GM18858 (cell line): Measurements from ENCODE around the gene MGAT1.
A peak's percentile ranks its signal among the peaks of the same experiment; 100 is the strongest.

Experiments used
- ATAC-seq: cut with Tn5 transposase; IDR thresholded peaks from one replicate; pipeline ENCODE4 v1.9.1; 2021; ENCODE audit not compliant: unreplicated experiment

The MGAT1 gene

DNA sequence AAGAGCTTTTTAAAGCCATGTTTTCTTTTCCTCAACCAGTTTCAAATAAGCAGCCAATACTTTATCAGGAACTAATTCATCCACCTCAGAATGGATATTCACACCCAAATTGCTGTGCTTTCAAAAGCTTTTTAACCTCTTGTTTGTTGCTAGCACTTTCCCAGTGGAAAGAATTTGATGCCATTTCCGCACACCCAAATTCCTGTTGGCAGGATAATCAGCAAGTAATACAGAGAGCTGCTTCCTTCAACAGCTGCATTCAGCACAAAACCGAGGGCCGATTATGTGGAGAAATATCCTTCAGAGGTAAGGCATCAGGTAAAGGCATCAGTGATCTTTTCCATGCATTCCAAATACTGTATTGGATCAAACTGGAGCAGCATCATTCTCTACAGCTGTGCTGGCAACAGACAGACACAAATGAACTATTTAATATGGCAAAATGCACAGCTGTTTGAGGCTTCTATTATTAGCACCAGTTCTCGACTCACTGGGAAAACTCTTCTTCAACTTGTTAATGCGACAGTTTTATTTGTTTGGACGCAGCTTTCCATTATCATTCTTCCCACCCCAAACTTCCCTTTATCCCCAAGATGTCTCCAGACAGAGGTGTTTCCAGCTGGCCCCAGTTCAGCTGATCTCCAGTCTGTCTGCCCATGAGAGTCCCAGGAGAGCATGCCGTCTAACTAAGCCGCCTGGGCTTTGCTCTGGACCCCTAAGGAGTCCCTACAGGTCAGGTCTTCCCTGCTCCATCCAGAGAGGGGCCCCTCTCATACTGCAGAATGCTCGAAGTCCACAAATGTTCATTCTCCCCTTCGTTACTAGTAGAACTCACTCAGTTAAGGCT is 22.2 kb upstream of the MGAT1 start:
- no peak for ATAC-seq

DNA sequence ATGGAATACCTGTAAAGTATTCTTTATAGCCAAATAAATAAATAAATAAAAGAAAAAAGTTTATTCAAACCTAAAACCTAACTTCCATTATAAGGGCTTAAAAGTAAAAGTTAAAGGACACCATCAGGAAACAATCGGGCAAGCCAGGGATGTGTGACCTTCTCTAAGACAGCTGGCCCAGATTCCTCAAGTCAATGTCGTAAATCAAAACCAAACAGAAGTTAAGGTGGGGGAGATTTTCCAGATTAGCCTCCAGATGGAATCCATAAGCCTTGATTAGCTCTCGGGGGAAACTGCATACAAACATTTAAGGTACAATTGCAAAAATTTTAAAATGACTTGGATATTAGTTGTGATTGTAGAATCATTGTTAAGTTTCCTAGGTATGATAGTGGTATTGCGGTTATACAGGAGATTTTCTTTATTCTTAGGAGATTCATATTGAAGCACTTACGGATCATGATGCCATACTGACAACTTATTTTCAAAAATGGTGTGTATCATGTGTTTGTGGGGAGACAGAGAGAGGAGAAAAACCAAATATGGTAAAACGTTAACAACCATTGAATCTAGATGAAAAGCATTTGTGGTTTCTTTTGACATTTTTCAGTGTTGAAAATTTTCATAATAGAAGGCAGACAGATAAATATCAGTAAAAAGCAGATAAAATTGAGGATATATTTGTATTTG is 21.5 kb upstream of the MGAT1 start:
- ATAC-seq, result no peak

DNA sequence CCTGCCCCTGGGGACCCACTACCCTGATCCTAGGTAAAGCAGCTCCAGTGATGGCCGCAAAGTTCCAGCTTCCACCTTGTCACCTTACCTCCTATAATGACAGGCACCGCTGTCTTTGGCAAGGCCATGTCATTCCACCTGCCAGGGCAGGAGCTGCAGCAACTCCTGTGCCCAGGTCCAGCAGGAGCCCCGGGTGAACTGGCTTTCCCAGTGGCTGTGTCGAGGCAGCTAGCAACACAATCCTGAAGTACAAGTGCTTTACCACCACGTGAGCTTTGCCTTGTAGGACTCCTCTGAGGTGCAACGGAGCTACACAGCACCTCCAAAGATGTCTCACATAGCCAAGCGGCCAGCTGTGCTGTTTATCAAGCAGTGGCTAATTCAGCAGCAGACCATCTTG is 20.7 kb upstream of the MGAT1 start:
- ATAC-seq, result no peak

DNA sequence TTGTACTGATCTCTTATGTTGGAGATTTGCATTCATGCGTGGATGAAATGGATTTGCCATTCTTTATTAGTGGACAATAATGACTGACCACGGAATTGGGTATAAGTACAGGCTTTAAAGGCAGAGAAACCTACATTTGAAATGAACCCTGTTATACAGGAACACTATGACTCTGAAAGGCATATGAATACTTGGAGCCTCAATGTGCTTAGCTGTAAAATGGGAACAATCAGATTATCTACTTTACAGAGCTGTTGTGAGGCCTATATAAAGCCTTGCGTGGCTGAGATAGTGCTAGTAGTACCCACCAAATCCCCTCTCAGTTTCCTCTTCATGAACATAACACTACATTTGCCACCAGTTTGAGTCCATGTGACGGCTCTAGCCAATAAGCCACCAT is 18.9 kb upstream of the MGAT1 start:
- ATAC-seq, result no peak

DNA sequence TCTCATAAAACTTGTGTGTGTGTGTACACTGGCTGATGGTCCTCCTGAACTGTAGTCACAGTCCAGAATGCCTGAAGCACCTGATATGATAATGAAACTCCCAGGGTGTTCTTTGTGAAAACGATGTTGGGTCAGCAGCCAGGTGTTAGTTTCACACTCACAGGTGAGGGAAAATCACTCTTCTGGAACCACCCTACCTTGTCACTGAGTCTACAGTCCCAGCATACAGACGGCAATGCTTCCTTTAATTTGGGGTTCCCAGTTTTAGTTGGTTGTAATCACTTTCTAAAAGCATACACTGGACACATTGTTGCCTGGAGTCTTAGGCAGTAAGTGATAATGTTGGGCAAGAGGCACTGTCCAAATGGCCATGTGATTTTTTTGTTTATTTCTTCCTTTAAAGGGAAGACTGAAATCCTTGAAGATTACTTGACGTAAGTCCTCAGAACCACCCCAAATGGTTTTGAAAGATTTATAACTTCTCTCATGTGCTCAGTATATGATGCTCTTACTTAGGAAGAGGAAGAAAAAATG is 18.2 kb upstream of the MGAT1 start:
- peak; percentile 74 for ATAC-seq

DNA sequence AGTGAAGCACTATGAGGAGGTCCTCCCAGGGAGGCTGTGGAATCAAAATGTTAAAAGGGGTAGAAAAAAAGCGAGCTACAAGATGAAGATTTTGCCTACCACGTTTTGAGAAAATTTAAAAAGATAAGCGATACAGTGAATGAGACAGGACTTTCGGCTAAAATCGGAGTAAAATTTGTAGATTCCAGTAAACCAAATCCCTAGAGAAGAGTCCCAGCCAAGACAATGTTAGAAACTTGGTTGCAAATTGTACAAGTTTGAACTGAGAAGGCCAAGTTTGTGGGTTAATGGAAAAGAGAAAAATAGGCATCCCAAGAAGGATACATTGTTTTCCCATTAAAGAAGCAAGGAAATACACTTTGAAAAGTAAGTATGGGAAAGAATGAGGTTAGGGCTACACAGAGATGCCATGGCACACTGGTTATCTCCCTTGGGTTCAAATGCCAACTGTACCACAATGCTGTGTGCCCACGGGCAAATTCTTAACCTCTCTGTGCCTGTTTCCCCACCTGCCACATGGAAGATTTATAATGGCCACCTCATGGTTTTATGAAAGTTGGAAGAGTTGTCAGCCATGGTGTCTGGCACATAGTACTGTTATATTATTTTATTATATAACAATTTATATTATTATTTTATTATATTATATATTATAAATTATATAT is 16.2 kb upstream of the MGAT1 start:
- ATAC-seq, result no peak

DNA sequence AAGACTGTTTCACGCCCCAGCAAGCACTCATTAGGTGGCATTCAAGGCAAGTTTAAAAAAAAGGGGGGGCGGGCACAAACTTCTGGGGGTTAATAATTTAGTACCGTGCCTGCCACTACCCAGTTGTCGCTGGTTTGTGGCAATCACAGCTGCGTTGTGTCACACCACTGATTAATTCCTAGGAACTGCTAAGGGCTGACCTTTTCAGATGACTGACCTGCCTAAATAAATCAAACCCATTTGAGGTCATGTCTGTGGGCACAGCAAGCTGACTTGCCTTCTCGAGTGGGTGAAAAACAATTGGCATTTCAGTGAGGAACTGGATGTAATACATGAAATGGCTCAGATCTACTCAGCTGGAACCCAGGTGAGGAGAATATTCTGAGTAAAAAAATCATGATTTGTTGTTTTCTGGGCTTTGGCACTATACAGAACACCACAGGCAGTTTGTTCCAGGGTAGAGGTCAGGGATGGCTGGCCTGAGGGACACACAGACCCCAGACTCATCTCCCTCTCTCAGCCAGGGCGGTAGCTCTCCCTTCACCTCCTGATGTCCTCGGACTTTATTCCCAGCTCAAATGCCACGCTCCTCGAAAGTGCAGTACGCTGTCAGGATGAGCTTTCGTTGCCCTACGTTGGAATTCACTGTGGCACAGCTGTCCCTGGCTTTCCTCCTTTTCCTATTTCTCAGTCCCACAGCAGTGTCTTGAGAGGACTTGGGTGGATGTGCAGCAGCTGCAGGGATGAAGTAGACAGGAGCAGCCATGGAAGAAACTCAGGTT is 15.5 kb upstream of the MGAT1 start:
- no peak for ATAC-seq

DNA sequence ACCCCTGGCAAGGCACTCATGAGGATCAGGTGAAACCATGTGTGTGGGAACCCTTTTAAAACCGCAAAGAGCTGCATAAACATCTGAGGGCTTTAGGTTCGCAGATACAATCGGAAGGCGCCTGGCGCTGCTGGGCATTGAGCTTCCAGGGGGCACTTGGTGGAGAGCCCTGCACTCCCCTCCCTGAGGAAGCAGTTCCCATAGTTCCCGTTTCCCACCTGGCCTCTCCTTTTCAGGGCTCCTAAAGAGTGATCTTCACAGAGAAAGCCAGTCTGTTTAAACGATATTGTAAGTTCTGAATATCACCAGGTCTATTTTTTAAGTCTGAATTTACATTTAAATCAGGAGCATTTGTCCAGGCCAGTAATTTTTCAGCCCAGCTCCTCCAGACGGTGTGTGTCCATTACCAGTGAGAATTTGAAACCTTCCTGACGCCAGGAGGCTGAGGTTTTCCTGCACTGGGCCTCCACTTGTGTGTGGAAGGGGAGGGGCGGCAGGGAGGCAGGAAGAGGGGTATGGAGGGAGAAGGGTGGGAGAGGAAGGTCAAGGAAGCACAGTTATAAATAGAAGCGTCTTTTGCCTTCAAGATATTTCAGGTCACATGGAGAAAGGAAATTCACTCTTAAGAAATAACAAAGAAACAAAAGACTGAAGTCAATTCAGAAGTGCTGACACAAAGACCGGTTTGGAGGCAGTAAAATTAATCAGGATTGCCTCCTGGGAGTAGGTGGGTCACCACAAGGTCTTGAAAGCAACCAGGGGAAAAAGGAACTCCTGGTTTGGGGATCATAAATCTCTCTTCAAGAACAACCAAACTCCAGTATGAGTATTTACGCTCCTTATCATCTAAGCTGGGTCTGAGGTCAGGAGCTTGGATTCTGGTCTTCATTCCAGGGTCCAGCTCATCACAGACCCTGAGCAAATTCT is 14.3 kb upstream of the MGAT1 start:
- ATAC-seq, result peak; percentile 30

DNA sequence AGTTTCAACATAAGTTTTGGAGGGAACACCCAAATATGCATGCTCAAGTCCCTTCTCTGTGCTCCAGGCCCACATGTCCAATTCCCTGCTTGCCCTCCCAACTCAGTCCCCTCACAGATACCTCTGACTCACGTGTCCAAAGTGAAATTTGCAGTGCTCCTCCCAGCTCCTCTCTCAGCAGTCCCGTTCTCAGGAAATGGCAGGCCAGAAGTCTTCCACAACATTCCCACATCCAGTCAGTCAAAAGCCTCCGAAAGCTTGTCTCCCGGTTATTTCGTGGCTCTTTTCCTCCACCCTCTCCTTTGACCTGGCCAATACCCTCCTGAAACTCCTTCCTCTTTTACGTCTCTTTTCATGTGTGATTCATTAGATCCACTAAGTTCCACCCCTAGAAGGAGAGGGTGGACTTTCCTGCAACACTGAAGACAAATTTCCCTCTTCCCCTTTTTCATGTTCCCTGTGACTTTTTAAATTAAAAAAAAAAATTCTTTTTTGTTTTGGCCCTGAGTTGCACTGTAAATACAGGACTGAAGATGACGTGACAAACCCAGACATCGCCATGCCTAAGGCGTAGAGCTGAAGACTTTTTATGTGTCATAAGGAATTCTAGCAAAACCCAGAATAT is 12.8 kb upstream of the MGAT1 start:
- ATAC-seq, result no peak

DNA sequence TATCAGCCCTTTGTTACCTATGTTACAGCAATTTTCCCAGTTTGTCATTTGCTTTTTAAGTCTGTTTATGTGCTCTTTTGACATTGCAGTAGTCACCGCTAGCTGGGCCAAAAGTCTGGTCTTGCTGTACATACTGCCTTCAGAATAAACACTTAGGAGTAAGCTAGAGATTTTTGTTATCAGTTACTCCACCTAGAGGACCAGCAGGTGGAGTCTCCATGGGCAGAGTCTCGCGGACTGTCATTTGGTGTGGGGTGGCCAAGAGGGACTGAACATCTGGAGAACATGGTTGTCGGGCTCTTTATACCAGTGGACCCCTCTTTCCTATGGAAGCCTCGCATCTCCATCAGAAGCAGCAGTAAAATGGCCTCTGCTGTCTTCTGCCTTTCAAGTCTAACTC is 10.8 kb upstream of the MGAT1 start:
- no peak for ATAC-seq

DNA sequence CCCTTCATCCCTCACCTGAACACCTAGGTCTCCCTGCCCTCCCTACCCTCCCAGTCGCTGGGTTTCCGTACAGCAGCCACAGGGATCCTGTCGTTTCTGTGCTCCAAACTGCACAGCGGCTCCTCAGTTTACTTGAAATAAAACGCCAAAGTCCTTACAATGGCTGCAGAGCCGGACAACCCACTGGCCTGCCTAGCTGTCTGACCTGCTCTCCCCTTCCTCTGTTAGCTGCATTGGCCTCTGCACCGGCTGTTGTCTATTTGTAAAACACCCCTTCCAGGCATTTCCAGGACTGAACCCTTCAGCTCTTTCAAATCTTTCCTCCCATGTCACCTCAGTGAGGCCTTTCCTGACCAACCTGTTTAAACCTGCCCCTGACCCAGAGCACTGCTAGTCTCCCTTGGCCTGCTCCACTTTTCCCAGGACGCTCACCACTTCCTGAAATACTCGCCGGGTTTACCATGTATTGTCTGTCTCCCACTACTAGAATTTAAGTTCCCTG is 9.1 kb upstream of the MGAT1 start:
- no peak for ATAC-seq

DNA sequence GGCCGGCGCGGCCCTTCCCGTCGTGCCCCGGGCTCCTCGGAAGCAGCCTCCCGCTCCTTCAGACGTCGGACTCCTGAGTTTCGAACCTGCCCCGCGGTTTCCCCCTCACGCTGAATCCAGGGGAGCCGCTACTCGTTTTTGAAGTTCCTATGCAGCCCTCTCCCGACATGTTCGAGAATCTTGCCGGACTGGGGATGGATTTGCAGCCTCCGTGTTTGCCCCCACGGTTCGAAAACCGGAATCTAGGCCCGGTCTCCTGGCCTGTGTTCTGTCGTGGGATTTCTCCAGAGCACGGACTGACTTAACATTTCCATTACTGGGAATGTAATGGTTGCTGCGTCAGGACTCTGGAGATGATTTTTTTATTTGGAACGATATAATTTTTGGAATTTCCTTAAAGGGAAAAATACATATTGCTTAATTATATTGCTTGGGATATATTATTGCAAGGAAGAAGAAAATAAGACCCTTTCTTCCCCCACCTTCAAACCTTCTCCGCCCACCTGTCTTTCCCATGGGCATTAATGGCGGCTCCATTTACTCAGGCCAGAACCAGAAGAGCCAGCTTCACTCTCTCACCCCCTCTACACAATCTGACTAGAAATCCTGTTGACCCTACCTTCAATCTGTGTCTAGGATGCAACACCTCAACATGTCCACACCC is 8.5 kb upstream of the MGAT1 start:
- ATAC-seq, result no peak

DNA sequence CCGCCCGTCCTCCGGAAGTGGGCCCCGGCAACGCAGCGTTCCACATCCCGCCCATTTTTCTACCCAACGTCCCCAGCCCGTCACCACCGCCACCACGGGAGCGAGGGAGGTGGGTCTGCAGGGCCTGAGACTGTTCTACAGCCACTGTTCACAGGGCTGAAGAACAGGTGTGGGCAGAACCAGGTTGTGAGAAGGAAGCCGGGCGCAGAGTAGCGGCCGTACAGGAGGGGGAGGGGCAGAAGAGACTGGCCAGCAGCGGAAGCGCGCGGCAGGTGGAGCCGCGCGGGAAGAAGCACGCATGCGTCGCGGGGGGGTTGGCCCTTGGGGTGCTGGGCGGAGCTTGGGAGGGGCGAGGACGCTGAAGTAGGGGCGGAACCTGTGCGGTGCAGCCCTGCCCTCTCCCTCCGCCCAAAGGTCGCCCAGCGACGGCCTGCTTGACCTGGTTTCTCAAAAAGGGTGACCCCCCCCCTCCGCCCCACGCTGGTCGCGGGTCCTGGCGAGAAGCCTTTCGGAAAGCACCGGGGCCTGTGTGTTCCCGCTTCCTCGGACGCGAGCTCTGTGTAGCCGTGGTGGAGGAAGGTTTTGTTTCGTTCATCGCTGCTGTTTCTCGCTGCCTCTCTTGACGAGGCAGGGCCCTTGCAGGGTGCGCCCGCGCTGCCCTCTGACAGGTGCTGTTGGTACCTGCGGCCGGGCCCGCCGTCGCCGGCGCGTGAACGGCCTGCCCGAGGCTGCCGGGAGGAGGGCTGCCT is 7.8 kb upstream of the MGAT1 start:
- ATAC-seq, result peak; percentile 45

DNA sequence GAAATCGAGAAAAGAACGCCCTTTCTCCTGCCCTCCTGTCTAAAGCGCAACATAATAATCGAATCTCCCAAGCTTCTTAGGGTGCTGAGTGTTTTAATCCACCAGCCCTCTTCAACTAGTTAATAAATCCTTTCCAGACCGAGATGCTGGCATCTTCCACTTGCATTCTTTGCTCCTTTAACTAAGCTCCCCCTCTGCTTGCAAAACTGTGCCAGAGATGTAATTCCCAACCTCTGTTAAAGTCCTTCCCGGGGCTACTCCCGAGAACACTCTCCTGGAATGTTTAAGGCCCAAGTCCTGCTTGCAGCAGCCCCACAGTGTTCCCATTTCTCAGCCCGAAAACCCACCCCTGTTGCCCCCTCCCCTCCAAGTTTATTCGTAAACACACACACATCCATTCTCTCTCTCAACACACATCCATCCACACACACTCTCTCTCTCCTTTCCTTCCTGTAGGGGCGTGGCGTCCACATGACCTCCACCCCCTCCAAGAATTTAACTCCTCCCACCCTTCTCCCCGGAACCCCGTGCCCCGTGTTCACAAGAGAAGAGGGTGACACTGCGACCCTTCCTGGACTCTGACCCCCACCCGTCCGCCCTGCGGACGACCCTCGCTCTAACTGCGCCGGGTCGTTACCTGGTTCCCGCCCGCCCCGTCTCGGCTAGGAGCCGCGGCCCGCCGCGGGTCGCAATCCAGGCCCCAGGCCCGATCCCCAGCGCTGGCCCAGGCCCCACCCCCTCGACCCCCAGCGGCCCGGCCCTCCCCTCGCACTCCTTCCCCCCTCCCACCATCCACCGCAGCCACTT is 7.0 kb upstream of the MGAT1 start:
- ATAC-seq, result peak; percentile 55

DNA sequence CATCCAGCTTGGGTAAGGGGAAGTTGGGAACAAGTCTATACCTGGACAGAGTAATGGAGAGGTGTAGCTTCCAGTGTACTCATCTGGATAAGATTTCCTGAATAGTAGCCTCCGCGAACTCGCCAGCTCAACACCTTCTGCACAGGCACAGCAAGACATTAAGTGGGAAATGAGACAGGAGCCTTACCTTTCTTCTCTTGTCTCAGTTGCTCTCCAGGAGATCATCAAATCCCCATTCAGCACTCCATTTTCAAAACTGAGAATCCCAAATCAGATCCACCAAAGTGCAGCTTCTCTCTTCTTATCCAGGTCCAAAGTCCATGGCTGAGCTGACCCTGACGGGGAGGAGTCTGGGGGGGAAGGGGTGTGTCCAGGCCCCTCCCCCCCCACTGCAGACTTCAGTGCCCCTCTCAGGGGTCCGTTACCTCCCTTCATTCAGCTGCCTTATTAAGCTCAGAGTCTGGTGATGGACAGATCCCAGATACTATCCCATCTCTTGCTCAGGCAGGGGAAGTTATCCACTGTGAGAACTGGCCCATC is 5.9 kb upstream of the MGAT1 start:
- ATAC-seq, result no peak

DNA sequence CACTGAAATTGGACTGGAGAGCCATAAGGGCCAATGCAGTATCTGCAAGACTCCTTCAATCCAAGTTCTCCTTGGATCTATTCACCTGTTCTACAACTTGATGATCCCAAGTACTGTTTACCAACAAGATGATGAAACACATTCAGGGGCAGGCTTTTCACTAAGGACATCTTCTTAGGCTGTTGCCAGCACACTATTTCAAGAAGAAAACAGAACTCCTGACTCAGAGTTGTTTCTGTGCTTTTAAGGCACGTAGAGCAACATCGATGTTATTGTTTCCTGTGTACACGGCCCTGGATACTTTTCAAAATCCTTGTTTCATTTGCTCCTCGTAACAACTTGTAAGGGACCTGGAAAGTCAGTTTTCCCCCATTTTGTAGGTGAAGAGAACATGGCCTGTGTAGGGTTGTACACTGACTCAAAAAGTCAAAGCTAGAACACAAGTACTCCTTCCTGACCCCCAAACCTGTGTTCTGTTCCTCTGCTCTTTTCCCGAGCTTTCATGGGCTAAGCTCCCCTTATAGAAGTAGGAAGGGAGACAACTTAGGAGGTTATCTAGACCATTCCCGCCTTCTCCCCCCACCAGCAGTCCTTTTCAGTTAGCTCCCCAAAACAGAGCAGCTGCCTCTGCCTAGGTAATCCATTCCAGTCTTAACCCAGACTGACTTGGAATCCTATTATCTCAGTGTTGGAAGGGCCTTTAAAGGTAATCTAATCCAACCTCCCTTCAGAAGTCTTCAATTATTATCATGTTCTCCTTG is 5.2 kb upstream of the MGAT1 start:
- no peak for ATAC-seq
